ENCODE results near the gene HOXA5.
A peak's percentile ranks its signal among the peaks of the same experiment; 100 is the strongest.

Gene HOXA5

GRCh38 chr7:27187475-27188385 is 44.2 kb upstream of the HOXA5 start:
- Histone ChIP-seq H3K4me3 (IDR thresholded peaks at IDR 0.05; ENCODE audit: insufficient read depth, low read depth, low read length) (no peak overlapping the region), H3K4me2 (peak overlapping the region; percentile 32; the same call in 1 of the 2 replicates), H3K36me3 (ENCODE audit: insufficient read depth) (no peaks in the 10 kb centered on the region), H3K79me2 (ENCODE audit: insufficient read depth, low read depth) (no peaks in the 10 kb centered on the region), H3K9ac (no peak overlapping the region), H2AFZ (ENCODE audit: low read depth) (peak overlapping the region; percentile 31; the same call in 1 of the 2 replicates), H3K4me1 (ENCODE audit: low read depth, poor library complexity, severe bottlenecking) (peaks cover 8% of the 10 kb centered on the region), H4K20me1 (ENCODE audit: insufficient read depth) (no peaks in the 10 kb centered on the region), H3K27me3 (ENCODE audit: insufficient read depth, low read depth) (peaks cover 12% of the 10 kb centered on the region; the same call in 1 of the 2 replicates), H3K27ac (no peak overlapping the region)
- TF ChIP-seq CTCF (conservative IDR thresholded peaks at IDR 0.05; ENCODE audit: low read depth, low read length): no peak

- Histone ChIP-seq H3K4me3 (IDR thresholded peaks at IDR 0.05; ENCODE audit: insufficient read depth, low read depth, low read length) (no peak overlapping the region), H3K27ac (no peak overlapping the region)
Observed at GRCh38 chr7:27186668-27187474, 43.4 kb upstream of the HOXA5 start.

GRCh38 chr7:27185854-27186667 is 42.6 kb upstream of the HOXA5 start:
- H3K27me3 ChIP-seq (ENCODE audit: insufficient read depth, low read depth): peaks cover 12% of the 10 kb centered on the region; the same call in 1 of the 2 replicates
- no peaks in the 10 kb centered on the region for H4K20me1 ChIP-seq (ENCODE audit: insufficient read depth)
- H3K36me3 ChIP-seq (ENCODE audit: insufficient read depth): no peaks in the 10 kb centered on the region
- no peak overlapping the region for H3K9ac ChIP-seq
- H3K4me3 ChIP-seq (IDR thresholded peaks at IDR 0.05; ENCODE audit: insufficient read depth, low read depth, low read length): no peak overlapping the region
- no peak overlapping the region for H3K27ac ChIP-seq
- H2AFZ ChIP-seq (ENCODE audit: low read depth): no peak overlapping the region
- H3K79me2 ChIP-seq (ENCODE audit: insufficient read depth, low read depth): no peaks in the 10 kb centered on the region
- TF ChIP-seq CTCF (conservative IDR thresholded peaks at IDR 0.05; ENCODE audit: low read depth, low read length): no peak
- peaks cover 8% of the 10 kb centered on the region for H3K4me1 ChIP-seq (ENCODE audit: low read depth, poor library complexity, severe bottlenecking)
- H3K4me2 ChIP-seq: no peak overlapping the region

More at GRCh38 chr7:27186668-27187474, 43.4 kb upstream of the HOXA5 start:
- Histone ChIP-seq H3K9ac (no peak overlapping the region), H3K4me2 (no peak overlapping the region), H2AFZ (ENCODE audit: low read depth) (no peak overlapping the region), H3K4me1 (ENCODE audit: low read depth, poor library complexity, severe bottlenecking) (peaks cover 8% of the 10 kb centered on the region), H3K27me3 (ENCODE audit: insufficient read depth, low read depth) (peaks cover 12% of the 10 kb centered on the region; the same call in 1 of the 2 replicates), H3K79me2 (ENCODE audit: insufficient read depth, low read depth) (no peaks in the 10 kb centered on the region), H3K36me3 (ENCODE audit: insufficient read depth) (no peaks in the 10 kb centered on the region), H4K20me1 (ENCODE audit: insufficient read depth) (no peaks in the 10 kb centered on the region)
- TF ChIP-seq CTCF (conservative IDR thresholded peaks at IDR 0.05; ENCODE audit: low read depth, low read length): no peak

All from KMS-11 (cell line).